Measurements from ENCODE around the gene CSTF2T. TPM values are rescaled to one million over a fixed set of nuclear protein-coding genes. Genes with fewer than 3 reads are reported as not detected.

CSTF2T gene
- total and polyA plus RNA-seq, 4 donors = 6.2 to 25.3 (median 16.4) TPM

GRCh38 chr10:51651063-51651462, 48.3 kb downstream of the CSTF2T start:
- no peaks in the 10 kb centered on the region for H3K36me3 ChIP-seq (ENCODE audit: control insufficient read depth in 4 of 4, insufficient read depth in 4 of 4, low read length in 4 of 4)
- peaks cover 0 to 3% (median 2%) of the 10 kb centered on the region in 5 donors for H3K4me1 ChIP-seq (ENCODE audit: control insufficient read depth in 5 of 5, insufficient read depth in 5 of 5, low read length in 5 of 5)
- DNase-seq (no peak), ATAC-seq (ENCODE audit: insufficient read depth, low FRiP score) (no peak)
- no peak overlapping the region for H3K27ac ChIP-seq (ENCODE audit: low read depth in 1 of 2, low read length in 1 of 2)
- H3K4me3 ChIP-seq = no peak overlapping the region
- 94 to 97% methylated on average over 1 of the region's 1 CpG for WGBS, 2 donors
- H3K9me3 ChIP-seq (ENCODE audit: control insufficient read depth in 4 of 4, insufficient read depth in 3 of 4, low read length in 3 of 4) = no peaks in the 10 kb centered on the region
- H3K9ac ChIP-seq (ENCODE audit: insufficient read depth in 1 of 2, low read length in 2 of 2) = no peak overlapping the region
- TF ChIP-seq CTCF (IDR thresholded peaks at IDR 0.05; ENCODE audit: control extremely low read depth, extremely low read depth) = no peak
- H3K27me3 ChIP-seq (ENCODE audit: control insufficient read depth in 3 of 3, insufficient read depth in 3 of 3, low read length in 2 of 3) = no peaks in the 10 kb centered on the region

- ATAC-seq (ENCODE audit: insufficient read depth, low FRiP score) (no peak), DNase-seq (no peak)
- Histone ChIP-seq H3K36me3 (ENCODE audit: control insufficient read depth in 4 of 4, insufficient read depth in 4 of 4, low read length in 4 of 4) (no peaks in the 10 kb centered on the region), H3K9me3 (ENCODE audit: control insufficient read depth in 4 of 4, insufficient read depth in 3 of 4, low read length in 3 of 4) (no peaks in the 10 kb centered on the region), H3K4me3 (no peak overlapping the region), H3K27ac (ENCODE audit: low read depth in 1 of 2, low read length in 1 of 2) (no peak overlapping the region), H3K4me1 (ENCODE audit: control insufficient read depth in 5 of 5, insufficient read depth in 5 of 5, low read length in 5 of 5) (peaks cover 0 to 3% (median 0%) of the 10 kb centered on the region in 5 donors), H3K9ac (ENCODE audit: insufficient read depth in 1 of 2, low read length in 2 of 2) (no peak overlapping the region), H3K27me3 (ENCODE audit: control insufficient read depth in 3 of 3, insufficient read depth in 3 of 3, low read length in 2 of 3) (no peaks in the 10 kb centered on the region)
- TF ChIP-seq CTCF (IDR thresholded peaks at IDR 0.05; ENCODE audit: control extremely low read depth, extremely low read depth) = no peak
- 92 to 97% methylated on average over 3 of the region's 3 CpGs for WGBS, 2 donors
Observed at GRCh38 chr10:51649064-51649463, 50.3 kb downstream of the CSTF2T start.

Data from lung (tissue), 12 donors.